Mammary epithelial cell (primary cell): ENCODE measurements around the gene TTC21A.
A peak's percentile ranks its signal among the peaks of the same experiment; 100 is the strongest.

Experiments used
- CTCF ChIP-seq, 2 donors: IDR thresholded peaks in 1 of 2; conservative IDR thresholded peaks in 1 of 2; 2 replicates each; pipeline ENCODE4 v1.5.1; 2011 to 2012; ENCODE audit warnings: inconsistent platforms in 2 of 2, low read length in 2 of 2, mild to moderate bottlenecking in 2 of 2, control low read depth in 1 of 2, low read depth in 1 of 2; ENCODE audit not compliant: insufficient read depth in 1 of 2; ENCODE audit errors: extremely low read depth in 1 of 2
- EZH2 ChIP-seq: IDR thresholded peaks from 2 replicates; pipeline ENCODE4 v1.6.1; 2012; ENCODE audit warnings: low read length, inconsistent platforms, borderline replicate concordance

- TF ChIP-seq CTCF (conservative IDR thresholded peaks at IDR 0.05 in 1 of 2, IDR thresholded peaks at IDR 0.05 in 1 of 2; ENCODE audit: extremely low read depth in 1 of 2, insufficient read depth in 1 of 2, low read depth in 1 of 2, low read length in 2 of 2) (peak; percentile 35 to 46), EZH2 (no peak)
Observed at GRCh38 chr3:39124876-39125840, 17.7 kb downstream of the TTC21A start.
